Measurements from ENCODE around the gene DDHD1. TPM values are rescaled to one million over a fixed set of nuclear protein-coding genes. Genes with fewer than 3 reads are reported as not detected.

DDHD1 gene
- total RNA-seq = 10 to 100 TPM in 1 of 4 donors, 1 to 10 TPM in 3; 1.4 to 14.3 (median 5.8) TPM

GRCh38 chr14:53152887-53153701 lies at the start of gene DDHD1:
Gene DDHD1, minus strand, starts transcription at chr14:53153323. Its CDS starts 225 bp downstream, at chr14:53153098.
- Histone ChIP-seq H3K4me3 (peak within 1 kb of the TSS; percentile 72 to 96 (median 88)), H3K9me3 (no peaks in the 10 kb centered on the region), H3K4me1 (peaks cover 4 to 33% (median 9%) of the 10 kb centered on the region in 3 donors), H3K27ac (peak within 1 kb of the TSS; percentile 83 to 94 (median 88)), H3K27me3 (no peaks in the 10 kb centered on the region), H3K36me3 (no peaks in the 10 kb centered on the region)
- intact Hi-C loops (cut with DNase I) = no loop called here
- DNase-seq = peak; percentile 27
- WGBS, 2 donors = 6 to 15% methylated on average over 4 to 11 of the region's 93 CpGs
- TF ChIP-seq POLR2A (IDR thresholded peaks at IDR 0.05) (peak in 2 of 4 donors; percentile 60 to 70), CTCF (IDR thresholded peaks at IDR 0.05) (no peak)

DNA sequence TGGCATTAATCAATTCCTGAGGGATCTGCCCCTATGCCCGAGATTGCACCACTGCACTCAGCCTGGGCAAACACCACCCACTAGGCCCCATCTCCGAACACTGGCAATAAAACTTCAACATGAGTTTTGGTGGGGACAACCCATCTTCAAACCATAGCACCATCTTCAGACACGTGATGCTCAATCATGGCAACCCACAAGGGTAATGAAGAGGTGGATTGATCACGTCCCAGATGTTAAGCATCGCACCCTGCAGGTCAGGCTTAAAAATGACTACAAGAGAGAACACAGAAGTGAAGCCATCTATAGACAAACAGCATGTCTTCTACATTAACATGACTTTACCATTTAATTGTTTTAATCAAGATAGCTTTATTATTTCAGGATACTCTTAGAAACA lies 42.8 kb upstream of the DDHD1 start:
- no peak overlapping the region for H3K4me3 ChIP-seq
- no peak overlapping the region for H3K27ac ChIP-seq
- TF ChIP-seq POLR2A (IDR thresholded peaks at IDR 0.05) (no peak), CTCF (IDR thresholded peaks at IDR 0.05) (no peak)
- H3K9me3 ChIP-seq = no peaks in the 10 kb centered on the region
- intact Hi-C loops (cut with DNase I) = no loop called here
- no peaks in the 10 kb centered on the region for H3K27me3 ChIP-seq
- DNase-seq = no peak
- whole genome bisulfite sequencing, 2 donors = 87 to 91% methylated on average over 5 of the region's 5 CpGs
- H3K4me1 ChIP-seq = no peaks in the 10 kb centered on the region
- H3K36me3 ChIP-seq = no peaks in the 10 kb centered on the region

- WGBS, 2 donors = 77 to 83% methylated on average over 7 of the region's 7 CpGs
- intact Hi-C loops (cut with DNase I) = no loop called here
- no peak for DNase-seq
Observed at GRCh38 chr14:53193193-53193592, 40.1 kb upstream of the DDHD1 start.

GRCh38 chr14:53192052-53192760 lies 39.1 kb upstream of the DDHD1 start:
- TF ChIP-seq CTCF (IDR thresholded peaks at IDR 0.05) (no peak), POLR2A (IDR thresholded peaks at IDR 0.05) (no peak)
- 17 to 27% methylated on average over 2 of the region's 2 CpGs for WGBS, 2 donors
- Histone ChIP-seq H3K27me3 (no peaks in the 10 kb centered on the region), H3K27ac (no peak overlapping the region), H3K9me3 (no peaks in the 10 kb centered on the region), H3K36me3 (no peaks in the 10 kb centered on the region), H3K4me1 (no peaks in the 10 kb centered on the region), H3K4me3 (no peak overlapping the region)
- intact Hi-C loops (cut with DNase I) = no loop called here
- no peak for DNase-seq

More at GRCh38 chr14:53193193-53193592, 40.1 kb upstream of the DDHD1 start:
- H3K4me1 ChIP-seq = no peaks in the 10 kb centered on the region
- no peaks in the 10 kb centered on the region for H3K27me3 ChIP-seq
- no peak overlapping the region for H3K27ac ChIP-seq
- H3K36me3 ChIP-seq = no peaks in the 10 kb centered on the region
- H3K9me3 ChIP-seq = no peaks in the 10 kb centered on the region
- no peak for TF ChIP-seq CTCF (IDR thresholded peaks at IDR 0.05)
- no peak for TF ChIP-seq POLR2A (IDR thresholded peaks at IDR 0.05)
- H3K4me3 ChIP-seq = no peak overlapping the region

DNA sequence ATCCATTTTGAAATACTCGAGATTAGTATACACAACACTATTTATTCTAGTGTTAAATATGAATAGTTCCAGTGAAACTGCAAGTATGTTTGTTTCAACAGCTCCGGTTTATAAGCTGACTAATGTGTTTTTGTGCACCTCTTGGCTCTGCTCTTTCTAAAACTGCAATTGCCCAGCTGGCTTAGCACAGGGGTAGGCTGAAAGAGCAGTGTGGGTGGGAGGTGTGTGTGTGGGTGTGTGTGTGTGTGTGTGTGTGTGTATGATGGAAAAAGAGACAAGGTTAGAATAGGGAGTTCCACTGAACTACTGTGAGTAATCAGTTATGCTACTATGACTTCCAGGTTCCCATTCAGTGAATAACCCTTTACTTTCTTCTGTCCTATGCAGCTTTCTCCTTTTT lies 37.8 kb upstream of the DDHD1 start:
- Histone ChIP-seq H3K4me1 (no peaks in the 10 kb centered on the region), H3K27ac (no peak overlapping the region), H3K36me3 (no peaks in the 10 kb centered on the region), H3K9me3 (no peaks in the 10 kb centered on the region), H3K4me3 (no peak overlapping the region), H3K27me3 (no peaks in the 10 kb centered on the region)
- TF ChIP-seq CTCF (IDR thresholded peaks at IDR 0.05) (no peak), POLR2A (IDR thresholded peaks at IDR 0.05) (no peak)
- 35 to 36% methylated on average over 2 of the region's 2 CpGs for WGBS, 2 donors
- intact Hi-C loops (cut with DNase I) = no loop called here
- no peak for DNase-seq

Measured in esophagus squamous epithelium (tissue), 5 donors.